Transverse colon (tissue), 4 donors: ENCODE results near the gene MYO16.

Source experiments
- CTCF ChIP-seq, 5 experiments: fragments of 200-600 bp in 3 of 5; fragments of 450-650 bp in 2 of 5; sonication (generic) in 3 of 5; IDR thresholded peaks; 1 replicate in 2 of 5; 2 replicates in 3 of 5; pipeline ENCODE4 v1.5.1; 2016 to 2017; ENCODE audit warnings: antibody characterized with exemption in 5 of 5, inconsistent platforms in 3 of 5, mild to moderate bottlenecking in 2 of 5, moderate library complexity in 1 of 5
- EP300 ChIP-seq: sonication (generic); formaldehyde crosslinking; IDR thresholded peaks from one replicate; pipeline ENCODE4 v1.6.1; 2017; ENCODE audit warnings: antibody characterized with exemption, low read depth
- POLR2A ChIP-seq: fragments of 450-650 bp; IDR thresholded peaks from one replicate; pipeline ENCODE4 v1.6.1; 2016; ENCODE audit warnings: antibody characterized with exemption, mild to moderate bottlenecking, moderate library complexity
- POLR2AphosphoS5 ChIP-seq, 3 donors: sonication (generic); formaldehyde crosslinking; IDR thresholded peaks; one replicate each; pipeline ENCODE4 v1.6.1; 2016; ENCODE audit warnings: antibody characterized with exemption in 3 of 3

GRCh38 chr13:108606424-108606823 is 23.0 kb upstream of the MYO16 start:
- no peak for TF ChIP-seq CTCF (IDR thresholded peaks at IDR 0.05)
- no peak for TF ChIP-seq POLR2A
- TF ChIP-seq POLR2AphosphoS5 (IDR thresholded peaks at IDR 0.05), result no peak
- no peak for TF ChIP-seq EP300
